HG03135 (cell line): ENCODE data around the gene FAM227B.
"Not testable (repeated sequence)": the region's sequence is repeated elsewhere in the genome, so short reads cannot be mapped to it uniquely, and the experiment has no call there.

Source experiments
- ATAC-seq: cut with Tn5 transposase; IDR thresholded peaks from one replicate; pipeline ENCODE4 v1.9.1; 2021; ENCODE audit warnings: mild to moderate bottlenecking, moderate library complexity; ENCODE audit not compliant: unreplicated experiment

FAM227B gene

GRCh38 chr15:49612240-49612639, 8.4 kb downstream of the FAM227B start:
- not testable (repeated sequence) for ATAC-seq

DNA sequence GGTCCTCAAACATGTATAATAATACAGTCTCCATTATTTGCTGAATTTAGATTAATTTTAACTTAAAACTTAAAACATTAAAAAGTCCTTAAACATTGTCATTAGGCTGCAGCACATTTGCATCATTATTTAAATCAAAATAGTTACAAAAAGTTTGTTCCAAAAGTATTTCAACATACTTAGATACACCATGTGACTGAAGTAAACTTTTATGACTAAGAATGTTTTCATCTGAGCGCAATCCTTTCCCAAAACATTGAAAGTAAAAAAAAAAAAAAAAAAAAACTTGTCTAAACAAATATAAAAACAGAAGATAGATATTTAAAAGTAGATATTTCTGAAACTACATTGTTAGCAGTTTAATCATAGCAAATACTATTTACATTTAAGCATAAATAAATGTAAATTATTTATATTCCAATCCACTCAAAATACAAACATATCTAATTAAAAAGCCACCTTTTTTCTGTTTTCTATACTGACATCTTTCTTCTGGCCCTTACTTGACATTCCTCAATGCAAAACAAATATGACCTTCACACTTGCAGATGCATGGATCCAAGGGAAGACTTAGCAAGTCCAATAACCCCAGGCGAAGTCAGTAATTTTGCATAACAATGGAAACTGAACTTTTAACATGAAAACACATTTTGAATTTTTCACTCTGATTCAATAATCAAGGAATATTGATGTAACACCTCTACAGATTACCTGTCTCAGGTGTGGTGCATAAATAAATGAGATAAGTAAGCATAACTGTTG, 10.3 kb downstream of the FAM227B start:
- no peak for ATAC-seq

- ATAC-seq: no peak
Measured at GRCh38 chr15:49606594-49606993, 14.0 kb downstream of the FAM227B start.

- ATAC-seq: no peak
Measured at GRCh38 chr15:49605588-49605987, 15.0 kb downstream of the FAM227B start.

DNA sequence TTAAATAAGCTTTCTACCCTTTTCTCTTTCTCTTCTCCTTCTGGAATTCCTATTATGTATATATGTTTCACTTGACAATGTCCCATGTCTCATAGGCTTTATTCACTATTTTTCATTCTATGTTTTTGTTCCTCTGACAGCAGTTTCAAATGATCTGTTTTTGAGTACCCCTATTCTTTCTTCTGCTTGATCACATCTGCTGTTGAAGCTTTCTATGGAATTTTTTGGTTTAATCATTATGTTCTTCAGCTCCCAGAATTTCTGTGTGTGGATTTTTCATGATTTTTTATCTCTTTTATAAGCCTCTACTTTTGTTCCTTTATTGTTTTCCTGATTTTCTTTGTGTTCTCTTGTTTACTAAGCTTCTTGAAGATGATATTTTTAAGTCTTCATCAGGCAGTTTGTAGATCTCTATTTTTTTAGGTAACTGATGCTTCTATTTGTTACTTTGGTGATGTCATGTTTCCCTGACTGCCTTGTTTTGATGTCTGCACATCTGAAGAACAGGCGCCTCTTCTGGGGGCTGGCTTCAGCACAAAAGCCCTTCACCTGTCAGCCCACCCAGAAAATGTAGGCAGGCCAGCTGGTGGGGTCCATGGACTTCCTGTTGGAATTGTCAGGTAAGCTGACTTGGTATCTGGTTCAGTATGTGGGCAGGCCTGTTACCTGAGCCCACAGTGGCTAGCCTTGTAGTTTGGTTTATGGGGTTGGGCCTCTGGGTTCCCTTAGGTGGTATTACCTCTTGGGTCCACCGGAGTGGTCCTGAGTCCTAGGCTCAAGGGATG, 15.8 kb downstream of the FAM227B start:
- ATAC-seq: no peak

DNA sequence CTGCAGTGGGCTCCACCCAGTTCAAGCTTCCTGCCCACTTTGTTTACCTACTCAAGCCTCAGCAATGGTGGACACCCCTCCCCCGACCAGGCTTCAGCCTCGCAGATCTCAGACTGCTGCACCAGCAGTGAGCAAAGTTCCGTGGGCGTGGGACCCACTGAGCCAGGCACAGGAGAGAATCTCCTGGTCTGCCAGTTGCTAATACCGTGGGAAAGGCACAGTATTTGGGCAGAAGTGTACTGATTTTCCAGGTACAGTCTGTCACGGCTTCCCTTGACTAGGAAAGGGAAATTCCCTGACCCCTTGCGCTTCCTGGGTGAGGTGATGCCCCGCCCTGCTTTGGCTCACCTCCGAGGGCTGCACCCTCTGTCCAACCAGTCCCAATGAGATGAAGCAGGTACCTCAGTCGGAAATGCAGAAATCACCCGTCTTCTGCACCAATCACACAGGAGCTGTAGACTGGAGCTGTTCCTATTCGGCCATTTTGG, 27.7 kb downstream of the FAM227B start:
- not testable (repeated sequence) for ATAC-seq

DNA sequence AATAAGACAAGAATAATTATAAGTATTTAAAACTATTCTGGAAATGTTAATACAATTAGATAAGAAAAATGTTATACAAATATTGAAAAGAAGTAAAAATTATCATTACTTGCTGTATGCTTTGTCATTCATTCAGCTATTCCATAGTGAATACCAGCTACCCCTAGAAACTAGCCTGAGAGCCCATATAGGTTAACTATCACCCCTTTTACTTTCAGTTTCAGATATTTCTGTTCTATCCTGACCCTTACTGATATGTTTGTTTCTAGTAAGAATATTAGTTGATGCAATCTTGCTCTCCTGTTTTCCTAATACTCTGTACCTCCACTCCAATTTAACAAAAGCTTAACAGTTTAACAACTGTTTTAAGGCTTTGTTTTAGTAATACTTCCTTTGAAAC, 31.6 kb downstream of the FAM227B start:
- ATAC-seq: peak; percentile 76

- no peak for ATAC-seq
Measured at GRCh38 chr15:49573421-49573820, 47.2 kb downstream of the FAM227B start.

- no peak for ATAC-seq
Measured at GRCh38 chr15:49570672-49571071, 49.9 kb downstream of the FAM227B start.

DNA sequence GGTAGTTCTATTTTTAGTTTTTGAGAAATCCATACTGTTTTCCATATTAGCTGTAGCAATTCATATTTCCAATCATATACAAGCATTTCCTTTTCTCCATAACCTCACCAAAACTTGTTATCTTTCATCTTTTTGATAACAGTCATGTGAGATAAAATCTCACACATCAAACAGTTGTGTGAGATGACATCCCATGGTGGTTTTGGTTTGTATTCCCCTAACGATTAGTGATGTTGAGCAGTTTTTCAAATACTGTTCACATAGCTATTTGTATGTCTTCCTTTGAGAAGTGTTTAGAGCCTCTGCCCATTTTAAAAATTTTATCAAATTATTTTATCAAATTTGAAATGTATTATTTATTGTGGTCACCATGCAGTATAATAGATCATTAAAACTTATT, 50.4 kb downstream of the FAM227B start:
- no peak for ATAC-seq

DNA sequence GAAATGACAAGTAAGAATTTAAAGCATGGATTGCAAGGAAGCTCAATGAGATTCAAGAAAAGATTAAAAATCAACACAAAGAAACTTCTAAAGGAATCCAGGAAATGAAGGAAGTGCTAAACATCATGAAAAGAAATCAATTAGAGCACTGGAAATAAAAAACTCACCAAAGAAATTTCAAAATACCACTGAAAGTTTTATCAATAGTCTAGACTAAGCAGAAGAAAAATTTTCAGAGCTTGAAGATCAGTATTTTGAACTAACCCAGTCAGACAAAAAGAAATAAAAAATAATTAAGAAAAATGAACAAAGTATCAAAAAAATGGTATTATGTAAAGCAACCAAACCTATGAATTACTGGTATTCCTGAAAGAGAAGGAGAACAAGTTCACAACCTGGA, 60.6 kb downstream of the FAM227B start:
- no peak for ATAC-seq

DNA sequence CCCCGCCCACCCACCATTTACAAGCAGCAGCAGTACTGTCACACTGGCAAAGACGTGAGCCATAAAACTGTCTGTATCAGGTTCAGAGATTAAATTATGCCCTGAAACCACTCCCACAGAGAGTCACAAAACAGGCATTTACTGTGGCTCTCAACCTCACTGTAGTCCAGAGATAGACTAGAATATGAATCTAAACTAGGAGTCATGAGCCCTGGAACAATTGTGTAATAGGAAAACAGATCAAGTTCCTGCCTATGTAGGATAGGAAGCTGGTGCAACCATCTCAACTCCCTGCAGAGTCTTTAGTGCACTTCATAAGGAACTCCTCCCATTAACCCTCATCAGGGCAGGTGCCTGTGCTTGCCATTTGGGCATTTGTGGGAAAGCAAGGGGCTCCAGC, 61.7 kb downstream of the FAM227B start:
- no peak for ATAC-seq

DNA sequence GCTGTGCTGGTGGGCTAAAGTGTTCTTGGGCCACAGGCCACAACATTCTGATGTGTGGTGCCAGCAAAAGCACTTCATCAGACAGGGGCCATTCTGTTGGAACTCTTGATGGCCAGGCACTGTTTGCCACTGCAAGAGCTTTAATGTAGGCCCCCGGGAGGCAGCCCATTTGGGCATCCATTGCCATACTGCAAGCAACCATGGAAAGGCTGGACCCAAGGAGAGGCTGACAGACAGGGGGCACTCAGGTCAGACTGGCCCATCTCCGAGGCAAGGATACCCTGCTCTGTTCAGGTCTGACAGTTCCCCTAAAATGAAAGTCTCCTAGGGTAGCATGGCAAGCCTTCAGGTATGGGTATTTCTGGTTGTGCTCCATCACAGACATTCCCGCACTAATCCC, 64.2 kb downstream of the FAM227B start:
- ATAC-seq: no peak

DNA sequence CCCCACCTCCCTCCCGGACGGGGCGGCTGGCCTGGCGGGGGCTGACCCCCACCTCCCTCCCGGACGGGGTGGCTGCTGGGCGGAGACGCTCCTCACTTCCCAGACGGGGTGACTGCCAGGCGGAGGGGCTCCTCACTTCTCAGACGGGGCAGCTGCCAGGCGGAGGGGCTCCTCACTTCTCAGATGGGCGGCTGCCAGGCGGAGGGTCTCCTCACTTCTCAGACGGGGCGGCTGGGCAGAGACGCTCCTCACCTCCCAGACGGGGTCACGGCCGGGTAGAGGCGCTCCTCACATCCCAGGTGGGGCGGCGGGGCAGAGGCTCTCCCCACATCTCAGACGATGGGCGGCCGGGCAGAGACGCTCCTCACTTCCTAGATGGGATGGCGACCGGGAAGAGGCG, 70.3 kb downstream of the FAM227B start:
- ATAC-seq: not testable (repeated sequence)

GRCh38 chr15:49538520-49538919, 82.1 kb downstream of the FAM227B start:
- no peak for ATAC-seq

GRCh38 chr15:49530092-49530491, 90.5 kb downstream of the FAM227B start:
- no peak for ATAC-seq

DNA sequence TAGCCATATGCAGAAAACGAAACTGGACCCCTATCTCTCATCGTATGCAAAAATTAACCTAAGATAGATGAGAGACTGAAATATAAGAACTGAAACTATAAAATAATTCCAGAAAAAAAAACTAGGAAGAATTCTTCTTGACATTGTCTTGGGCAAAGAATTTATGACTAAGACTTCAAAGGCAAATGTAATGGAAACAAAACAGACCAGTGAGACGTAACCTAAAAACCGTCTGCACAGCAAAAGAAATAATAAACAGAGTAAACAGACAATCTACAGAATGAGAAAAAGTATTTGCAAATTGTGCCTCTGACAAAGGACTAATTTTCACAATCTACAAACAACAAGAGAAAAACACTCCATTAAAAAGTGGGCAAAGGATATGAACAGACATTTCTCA, 92.3 kb downstream of the FAM227B start:
- no peak for ATAC-seq

- no peak for ATAC-seq
Measured at GRCh38 chr15:49521802-49522201, 98.8 kb downstream of the FAM227B start.

DNA sequence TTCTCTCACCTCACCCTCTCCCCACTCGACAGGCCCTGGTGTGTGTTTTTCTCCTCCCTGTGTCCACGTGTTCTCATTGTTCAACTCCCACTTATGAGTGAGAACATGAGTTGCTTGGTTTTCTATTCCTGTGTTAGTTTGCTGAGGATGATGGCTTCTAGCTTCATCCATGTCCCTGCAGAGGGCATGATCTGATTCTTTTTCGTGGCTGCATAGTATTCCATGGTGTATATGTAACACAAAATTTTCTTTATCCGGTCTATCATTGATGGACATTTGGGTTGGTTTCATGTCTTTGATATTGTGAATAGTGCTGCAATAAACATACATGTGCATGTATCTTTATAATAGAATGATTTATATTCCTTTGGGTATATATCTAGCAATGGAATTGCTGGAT, 107.9 kb downstream of the FAM227B start:
- ATAC-seq: not testable (repeated sequence)

DNA sequence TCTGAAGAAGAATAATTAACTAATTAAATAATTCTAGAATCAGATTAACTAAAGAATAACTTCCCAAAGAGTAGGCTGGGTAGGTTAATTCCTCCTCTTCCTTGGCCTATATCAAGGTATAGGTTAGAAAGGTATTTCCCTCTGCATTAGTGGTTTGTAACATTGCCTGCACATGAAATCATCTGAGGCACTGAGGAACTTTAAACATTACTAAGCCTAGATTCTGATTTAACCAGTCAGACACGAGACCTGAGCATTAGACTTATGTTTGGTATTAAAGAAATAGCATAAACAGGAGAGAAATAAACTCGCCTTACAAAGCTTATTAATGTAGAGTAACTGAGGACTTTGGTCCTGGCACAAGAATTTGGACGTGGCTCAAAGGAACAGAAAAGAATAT, 113.4 kb downstream of the FAM227B start:
- no peak for ATAC-seq

DNA sequence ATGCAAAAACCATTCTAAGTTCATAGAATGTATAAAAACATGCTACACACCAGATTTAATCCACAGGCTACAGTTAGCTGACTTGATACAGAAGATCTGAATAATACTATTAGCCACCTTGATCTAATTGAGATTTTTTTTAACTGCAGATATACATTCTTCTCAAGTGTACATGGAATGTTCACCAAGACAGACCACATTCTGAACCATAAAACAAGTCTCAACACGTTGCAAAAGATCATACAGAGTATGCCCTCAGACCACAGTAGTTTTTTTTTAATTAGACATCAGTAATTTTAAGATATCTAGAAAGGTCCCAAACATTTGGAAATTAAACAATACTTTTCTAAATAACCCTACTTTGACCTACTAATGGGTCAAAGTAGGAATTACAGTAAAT, 114.3 kb downstream of the FAM227B start:
- ATAC-seq: no peak

- no peak for ATAC-seq
Measured at GRCh38 chr15:49501586-49501985, 119.0 kb downstream of the FAM227B start.
